K562 (cell line): ENCODE measurements around the gene RHOT1.

Source experiments
- ATF2 ChIP-seq: sonication (generic); formaldehyde crosslinking; IDR thresholded peaks from 2 replicates; pipeline ENCODE4 v1.8.1; 2022; ENCODE audit warnings: missing genetic modification reagents
- CSDE1 ChIP-seq, 2 experiments: fragments of 450-650 bp; IDR thresholded peaks; 2 replicates each; pipeline ENCODE4 v1.6.1; 2016; ENCODE audit warnings: mild to moderate bottlenecking in 1 of 2

- no peak for TF ChIP-seq ATF2 (CRISPR knock-in tag)
- TF ChIP-seq CSDE1 (IDR thresholded peaks at IDR 0.05) = no peak
Observed at GRCh38 chr17:32261417-32261736, 119.1 kb downstream of the RHOT1 start.
